Ovary (tissue), 9 donors: Measurements from ENCODE around the gene CENPP. TPM values are rescaled to one million over a fixed set of nuclear protein-coding genes. Genes with fewer than 3 reads are reported as not detected.

Source experiments
- DNase-seq, 5 donors: peaks; one replicate each; pipeline ENCODE4 v3.0.0-alpha.2; 2019 to 2020
- H3K27ac ChIP-seq, 2 donors: fragments of 200-600 bp; one replicate each; pipeline versions ENCODE4 v1.5.1 to v1.8.0; 2019 to 2022
- H3K27me3 ChIP-seq: fragments of 200-600 bp; one replicate; pipeline ENCODE4 v1.8.0; 2022
- H3K36me3 ChIP-seq: fragments of 200-600 bp; sonication (generic); one replicate; pipeline ENCODE4 v1.5.1; 2019
- H3K4me1 ChIP-seq: one replicate; pipeline ENCODE4 v1.8.1; 2013; ENCODE audit warnings: mild to moderate bottlenecking, moderate library complexity; ENCODE audit not compliant: insufficient read depth
- H3K4me3 ChIP-seq: fragments of 200-600 bp; sonication (generic); one replicate; pipeline ENCODE4 v1.5.1; 2017
- H3K9me3 ChIP-seq, 2 donors: fragments of 200-600 bp in 1 of 2; sonication (generic) in 1 of 2; one replicate each; pipeline versions ENCODE4 v1.5.1 to v1.8.1; 2013 to 2019; ENCODE audit warnings: mild to moderate bottlenecking in 1 of 2, moderate library complexity in 1 of 2
- CTCF ChIP-seq, 3 donors: fragments of 450-650 bp in 2 of 3; fragments of 200-600 bp in 1 of 3; IDR thresholded peaks; one replicate each; pipeline versions ENCODE4 v1.5.1 to v1.8.0; 2016 to 2022; ENCODE audit warnings: antibody characterized with exemption in 3 of 3, mild to moderate bottlenecking in 1 of 3
- EP300 ChIP-seq: sonication (generic); formaldehyde crosslinking; IDR thresholded peaks from one replicate; pipeline ENCODE4 v1.6.1; 2017; ENCODE audit warnings: antibody characterized with exemption
- POLR2A ChIP-seq: fragments of 450-650 bp; IDR thresholded peaks from one replicate; pipeline ENCODE4 v1.6.1; 2017; ENCODE audit warnings: antibody characterized with exemption, mild to moderate bottlenecking, moderate library complexity
- WGBS, 3 donors: extraction: QIAGEN DNeasy Blood & Tissue Kit in 1 of 3; methylation state at CpG; one replicate each; pipeline versions ENCODE4 v1.1.5 to v1.1.7; 2013 to 2017; 5-methylcytosine and 5-hydroxymethylcytosine counted together
- intact Hi-C, 4 donors: fragments of 100-400 bp; cut with DNase I; formaldehyde crosslinking; loops; one replicate each; pipeline versions ENCODE4 v1.11.0 to v1.15.1; 2022 to 2023
- polyA plus RNA-seq, 2 donors: library from polyadenylated mRNA; stranded (reverse); fragments of 200-250 nt in 1 of 2; fragments of 350-450 nt in 1 of 2; fragmentation: Illumina TruSeq in 1 of 2; extraction: RNeasy Lipid Tissue Mini Kit (QIAGEN cat#74804) in 1 of 2; gene quantifications; one replicate each; pipeline ENCODE4 v1.2.3, GENCODE V29; 2013 to 2014
- total RNA-seq, 7 donors: library from RNA; depleted of rRNA in 2 of 7; stranded (reverse); fragments of >200 nt in 2 of 7; fragmentation: NEBNext Ultra II Directional in 3 of 7; extraction: Animal tissue kit (Norgen Biotek cat#: 25700) in 3 of 7; gene quantifications; one replicate each; pipeline versions ENCODE4 v1.1.0 to v1.2.4, GENCODE V29; 2016 to 2023
- donor health status: DM: no; HTN: no; CAD: no; lungs with moderate emphysema.
- donor health status: DM: no; HTN: no; CAD: no.
- donor health status: Bipolar disorder and iron deficiency.
- donor health status: DM: yes; HTN: yes; CAD: no.
- donor health status: DM: no; HTN: no; CAD: no.
- donor health status: DM: yes; HTN: yes; CAD: no.

The CENPP gene
- total and polyA plus RNA-seq, 9 donors, result 1.4 to 9.5 (median 5.8) TPM

GRCh38 chr9:92289708-92290390 lies 35.9 kb upstream of the CENPP start:
- no peaks in the 10 kb centered on the region for H3K36me3 ChIP-seq
- no peak overlapping the region for H3K27ac ChIP-seq
- no peaks in the 10 kb centered on the region for H3K27me3 ChIP-seq
- peaks cover 5% of the 10 kb centered on the region for H3K4me1 ChIP-seq
- WGBS, 3 donors, result 82 to 93% (median 83%) methylated on average over 5 of the region's 5 CpGs
- DNase-seq, result no peak
- no peaks in the 10 kb centered on the region for H3K9me3 ChIP-seq
- H3K4me3 ChIP-seq, result no peak overlapping the region
- no peak for TF ChIP-seq EP300
- intact Hi-C loops, result loop anchor here in 1 of 4 donors (10.0 kb wide), 1 partner anchor 145 kb away; no protein-coding TSS in a partner anchor

GRCh38 chr9:92290785-92291429 lies 34.8 kb upstream of the CENPP start:
- no peaks in the 10 kb centered on the region for H3K36me3 ChIP-seq
- H3K27ac ChIP-seq, result no peak overlapping the region
- intact Hi-C loops, result loop anchor here in 1 of 4 donors (10.0 kb wide), 1 partner anchor 146 kb away; no protein-coding TSS in a partner anchor
- no peak overlapping the region for H3K4me3 ChIP-seq
- no peak for DNase-seq
- TF ChIP-seq EP300, result no peak
- TF ChIP-seq CTCF (IDR thresholded peaks at IDR 0.05), result no peak
- TF ChIP-seq POLR2A, result no peak
- no peaks in the 10 kb centered on the region for H3K9me3 ChIP-seq
- peaks cover 5% of the 10 kb centered on the region for H3K4me1 ChIP-seq
- no peaks in the 10 kb centered on the region for H3K27me3 ChIP-seq
- 80 to 95% (median 82%) methylated on average over 1 of the region's 1 CpG for WGBS, 3 donors

- DNase-seq, result no peak
- Histone ChIP-seq H3K36me3 (no peaks in the 10 kb centered on the region), H3K9me3 (no peaks in the 10 kb centered on the region), H3K27ac (no peak overlapping the region), H3K4me3 (no peak overlapping the region), H3K27me3 (no peaks in the 10 kb centered on the region), H3K4me1 (peaks cover 5% of the 10 kb centered on the region)
- intact Hi-C loops, result loop anchor here in 1 of 4 donors (10.0 kb wide), 1 partner anchor 147 kb away; no protein-coding TSS in a partner anchor
- TF ChIP-seq CTCF (IDR thresholded peaks at IDR 0.05) (no peak), POLR2A (no peak), EP300 (no peak)
- WGBS, 3 donors, result 79 to 84% (median 80%) methylated on average over 2 of the region's 2 CpGs
Observed at GRCh38 chr9:92291577-92291976, 34.2 kb upstream of the CENPP start.

GRCh38 chr9:92292338-92293074 lies 33.2 kb upstream of the CENPP start:
- no peak for DNase-seq
- 16 to 28% (median 19%) methylated on average over 8 of the region's 8 CpGs for WGBS, 3 donors
- Histone ChIP-seq H3K27me3 (no peaks in the 10 kb centered on the region), H3K4me1 (peaks cover 5% of the 10 kb centered on the region), H3K27ac (no peak overlapping the region), H3K9me3 (no peaks in the 10 kb centered on the region), H3K4me3 (peak overlapping the region; percentile 78), H3K36me3 (no peaks in the 10 kb centered on the region)
- intact Hi-C loops, result loop anchor here in 1 of 4 donors (2.0 to 10.0 kb wide), 2 partner anchors 32 to 148 kb away; partner anchors contain the start of genes CENPP and NOL8
- TF ChIP-seq CTCF (IDR thresholded peaks at IDR 0.05) (no peak), POLR2A (no peak), EP300 (no peak)
